Fibroblast of mammary gland (primary cell): ENCODE measurements around the gene PGGHG.

Experiments used
- DNase-seq: peaks from one replicate; pipeline ENCODE4 v3.0.0-alpha.2; 2010; ENCODE audit warnings: low read depth
- H3K4me3 ChIP-seq: 2 replicates; pipeline ENCODE4 v1.5.1; 2011; ENCODE audit warnings: low read depth, mild to moderate bottlenecking, low read length, moderate library complexity; ENCODE audit not compliant: control insufficient read depth
- CTCF ChIP-seq: conservative IDR thresholded peaks from 2 replicates; pipeline ENCODE4 v1.5.1; 2011; ENCODE audit warnings: low read depth, low read length, inconsistent platforms; ENCODE audit not compliant: control insufficient read depth, insufficient read depth

PGGHG gene

GRCh38 chr11:288478-289397 lies at the start of gene PGGHG:
Gene PGGHG, plus strand, starts transcription at chr11:289126. Its CDS starts 691 bp downstream, at chr11:289817.
- no peak for TF ChIP-seq CTCF
- H3K4me3 ChIP-seq, result peak within 1 kb of the TSS; percentile 48
- DNase-seq, result no peak

- DNase-seq, result no peak
- no peak for TF ChIP-seq CTCF
- no peak overlapping the region for H3K4me3 ChIP-seq
Measured at GRCh38 chr11:240315-240714, 48.6 kb upstream of the PGGHG start.

GRCh38 chr11:241634-242033 lies 47.3 kb upstream of the PGGHG start:
- DNase-seq, result no peak
- TF ChIP-seq CTCF, result no peak
- no peak overlapping the region for H3K4me3 ChIP-seq

GRCh38 chr11:244376-244775 lies 44.5 kb upstream of the PGGHG start:
- DNase-seq, result no peak

GRCh38 chr11:249062-249461 lies 39.9 kb upstream of the PGGHG start:
- no peak for DNase-seq
- H3K4me3 ChIP-seq, result no peak overlapping the region
- no peak for TF ChIP-seq CTCF

More at GRCh38 chr11:244376-244775, 44.5 kb upstream of the PGGHG start:
- no peak overlapping the region for H3K4me3 ChIP-seq
- TF ChIP-seq CTCF, result no peak

- no peak for DNase-seq
- H3K4me3 ChIP-seq, result no peak overlapping the region
- no peak for TF ChIP-seq CTCF
Measured at GRCh38 chr11:250274-250673, 38.7 kb upstream of the PGGHG start.
